Vagina (tissue), 2 donors: Measurements from ENCODE around the gene DSCAML1. TPM values are rescaled to one million over a fixed set of nuclear protein-coding genes. Genes with fewer than 3 reads are reported as not detected.

Source experiments
- DNase-seq, 2 donors: peaks; one replicate each; pipeline ENCODE4 v3.0.0-alpha.2; 2017; ENCODE audit errors: extremely low spot score in 2 of 2
- H3K27ac ChIP-seq: fragments of 200-600 bp; sonication (generic); one replicate; pipeline ENCODE4 v1.5.1; 2019
- H3K27me3 ChIP-seq: fragments of 200-600 bp; sonication (generic); one replicate; pipeline ENCODE4 v1.5.1; 2019
- H3K36me3 ChIP-seq, 2 donors: fragments of 200-600 bp; sonication (generic); one replicate each; pipeline ENCODE4 v1.5.1; 2017 to 2019
- H3K4me1 ChIP-seq: fragments of 200-600 bp; sonication (generic); one replicate; pipeline ENCODE4 v1.5.1; 2019
- H3K4me3 ChIP-seq, 2 donors: fragments of 200-600 bp; sonication (generic); 1 replicate in 1 of 2; 2 replicates in 1 of 2; pipeline ENCODE4 v1.5.1; 2016 to 2019
- H3K9me3 ChIP-seq: fragments of 200-600 bp; sonication (generic); one replicate; pipeline ENCODE4 v1.5.1; 2019
- POLR2A ChIP-seq, 2 donors: fragments of 450-650 bp; IDR thresholded peaks; one replicate each; pipeline ENCODE4 v1.6.1; 2017; ENCODE audit warnings: antibody characterized with exemption in 2 of 2, mild to moderate bottlenecking in 2 of 2, moderate library complexity in 2 of 2
- POLR2AphosphoS5 ChIP-seq, 2 donors: sonication (generic); formaldehyde crosslinking; IDR thresholded peaks; one replicate each; pipeline ENCODE4 v1.9.0; 2017; ENCODE audit warnings: antibody characterized with exemption in 2 of 2, mild to moderate bottlenecking in 2 of 2, low read depth in 1 of 2; ENCODE audit not compliant: insufficient read depth in 1 of 2
- intact Hi-C: fragments of 100-400 bp; cut with DNase I; formaldehyde crosslinking; loops from one replicate; pipeline ENCODE4 v1.15.1; 2023
- total RNA-seq: library from RNA; depleted of rRNA; stranded (reverse); fragments of >200 nt; gene quantifications from one replicate; pipeline ENCODE4 v1.2.3, GENCODE V29; 2016
- TF ChIP-seq, protein P1 (sequence below), 3 experiments: fragments of 450-650 bp in 2 of 3; fragments of 200-600 bp in 1 of 3; sonication (generic) in 1 of 3; IDR thresholded peaks; one replicate each; pipeline ENCODE4 v1.5.1; 2017 to 2019; ENCODE audit warnings: antibody characterized with exemption in 3 of 3, mild to moderate bottlenecking in 2 of 3, moderate library complexity in 2 of 3

DSCAML1 gene
- total RNA-seq, 1 donor from 2014 or later, result 0.25 TPM

DNA sequence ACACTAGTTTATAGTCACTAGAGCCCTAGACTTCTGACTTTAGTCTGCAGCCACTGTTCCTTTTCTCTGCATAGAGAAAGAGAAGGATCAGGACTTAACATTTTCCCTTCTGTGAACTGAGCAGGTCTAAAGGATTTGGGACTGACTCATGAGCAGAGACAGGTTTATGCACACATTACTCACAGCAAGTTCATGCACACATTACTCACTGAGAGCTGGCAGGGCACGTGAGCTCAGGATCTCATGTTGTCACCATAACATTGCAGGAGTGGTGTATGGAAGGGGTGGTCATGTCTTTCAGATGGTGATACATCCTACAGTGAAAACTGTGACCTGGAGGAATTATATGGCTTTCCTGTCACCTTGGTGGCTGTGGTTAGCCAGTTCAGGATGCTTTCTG is 413.0 kb downstream of the DSCAML1 start:
- H3K4me1 ChIP-seq, result no peaks in the 10 kb centered on the region
- intact Hi-C loops, result no loop called here
- H3K36me3 ChIP-seq, result peaks cover 0 to 33% of the 10 kb centered on the region in 2 donors
- TF ChIP-seq, protein P1, sequence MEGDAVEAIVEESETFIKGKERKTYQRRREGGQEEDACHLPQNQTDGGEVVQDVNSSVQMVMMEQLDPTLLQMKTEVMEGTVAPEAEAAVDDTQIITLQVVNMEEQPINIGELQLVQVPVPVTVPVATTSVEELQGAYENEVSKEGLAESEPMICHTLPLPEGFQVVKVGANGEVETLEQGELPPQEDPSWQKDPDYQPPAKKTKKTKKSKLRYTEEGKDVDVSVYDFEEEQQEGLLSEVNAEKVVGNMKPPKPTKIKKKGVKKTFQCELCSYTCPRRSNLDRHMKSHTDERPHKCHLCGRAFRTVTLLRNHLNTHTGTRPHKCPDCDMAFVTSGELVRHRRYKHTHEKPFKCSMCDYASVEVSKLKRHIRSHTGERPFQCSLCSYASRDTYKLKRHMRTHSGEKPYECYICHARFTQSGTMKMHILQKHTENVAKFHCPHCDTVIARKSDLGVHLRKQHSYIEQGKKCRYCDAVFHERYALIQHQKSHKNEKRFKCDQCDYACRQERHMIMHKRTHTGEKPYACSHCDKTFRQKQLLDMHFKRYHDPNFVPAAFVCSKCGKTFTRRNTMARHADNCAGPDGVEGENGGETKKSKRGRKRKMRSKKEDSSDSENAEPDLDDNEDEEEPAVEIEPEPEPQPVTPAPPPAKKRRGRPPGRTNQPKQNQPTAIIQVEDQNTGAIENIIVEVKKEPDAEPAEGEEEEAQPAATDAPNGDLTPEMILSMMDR (IDR thresholded peaks at IDR 0.05), result no peak
- no peak for TF ChIP-seq POLR2A (IDR thresholded peaks at IDR 0.05)
- no peak for TF ChIP-seq POLR2AphosphoS5 (IDR thresholded peaks at IDR 0.05; ENCODE audit: insufficient read depth in 1 of 2, low read depth in 1 of 2)
- no peak for DNase-seq
- H3K27me3 ChIP-seq, result no peaks in the 10 kb centered on the region
- H3K27ac ChIP-seq, result no peak overlapping the region
- no peaks in the 10 kb centered on the region for H3K9me3 ChIP-seq
- no peak overlapping the region for H3K4me3 ChIP-seq

- Histone ChIP-seq H3K4me3 (no peak overlapping the region), H3K27me3 (no peaks in the 10 kb centered on the region), H3K27ac (no peak overlapping the region), H3K36me3 (peaks cover 0 to 32% of the 10 kb centered on the region in 2 donors), H3K4me1 (no peaks in the 10 kb centered on the region), H3K9me3 (no peaks in the 10 kb centered on the region)
- intact Hi-C loops, result no loop called here
- DNase-seq, result no peak
- TF ChIP-seq, protein P1 (IDR thresholded peaks at IDR 0.05), result no peak
- TF ChIP-seq POLR2A (IDR thresholded peaks at IDR 0.05) (no peak), POLR2AphosphoS5 (IDR thresholded peaks at IDR 0.05; ENCODE audit: insufficient read depth in 1 of 2, low read depth in 1 of 2) (no peak)
Observed at GRCh38 chr11:117382746-117383145, 414.3 kb downstream of the DSCAML1 start.

DNA sequence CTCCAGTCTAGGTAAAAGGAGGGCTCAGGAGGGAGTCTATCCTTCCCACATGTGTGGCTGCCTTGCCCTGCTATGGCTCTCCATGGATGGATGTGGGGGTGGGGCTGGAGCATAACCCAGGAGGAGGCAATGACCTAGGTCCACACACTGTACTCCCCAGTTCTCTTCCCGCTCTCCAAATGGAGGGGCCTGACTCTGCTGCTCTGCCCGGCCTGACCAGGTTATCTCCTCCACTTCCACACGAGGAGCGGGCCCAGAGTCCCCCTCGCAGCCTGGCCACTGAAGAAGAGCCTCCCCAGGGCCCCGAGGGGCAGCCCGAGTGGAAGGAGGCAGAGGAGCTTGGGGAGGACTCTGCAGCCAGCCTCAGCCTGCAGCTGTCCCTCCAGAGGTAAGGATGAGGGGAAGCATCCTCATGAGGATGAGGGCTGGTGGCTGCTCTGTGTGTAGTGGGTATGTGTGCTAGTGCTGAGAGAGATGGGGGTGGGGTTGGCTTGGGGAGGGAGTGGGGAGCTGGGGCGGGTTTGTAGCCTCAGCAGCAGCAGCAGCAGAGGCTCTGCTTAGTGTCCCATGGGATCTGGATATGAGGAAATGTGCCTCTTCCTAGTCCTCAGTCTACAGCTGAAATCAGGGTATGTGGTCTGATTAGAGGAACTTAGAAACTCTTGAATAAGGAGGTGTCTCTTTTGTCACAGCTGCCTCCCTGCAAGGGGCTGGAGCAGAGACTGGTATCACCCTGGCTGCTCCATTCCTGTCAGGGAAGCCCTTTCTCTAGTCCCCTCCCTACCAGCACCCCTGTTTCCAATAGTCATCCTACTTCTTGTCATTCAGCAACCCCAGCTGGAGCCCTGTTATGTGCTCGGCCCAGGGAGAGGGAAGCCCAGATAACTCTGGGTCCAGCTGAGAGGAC is 415.3 kb downstream of the DSCAML1 start:
- intact Hi-C loops, result no loop called here
- Histone ChIP-seq H3K27ac (no peak overlapping the region), H3K4me1 (no peaks in the 10 kb centered on the region), H3K9me3 (no peaks in the 10 kb centered on the region), H3K27me3 (no peaks in the 10 kb centered on the region), H3K4me3 (no peak overlapping the region), H3K36me3 (peaks cover 0 to 27% of the 10 kb centered on the region in 2 donors)
- TF ChIP-seq, protein P1 (IDR thresholded peaks at IDR 0.05), result no peak
- TF ChIP-seq POLR2A (IDR thresholded peaks at IDR 0.05) (no peak), POLR2AphosphoS5 (IDR thresholded peaks at IDR 0.05; ENCODE audit: insufficient read depth in 1 of 2, low read depth in 1 of 2) (no peak)
- DNase-seq, result no peak

- Histone ChIP-seq H3K27ac (no peak overlapping the region), H3K36me3 (peaks cover 0 to 30% of the 10 kb centered on the region in 2 donors), H3K27me3 (no peaks in the 10 kb centered on the region), H3K4me1 (no peaks in the 10 kb centered on the region), H3K9me3 (no peaks in the 10 kb centered on the region), H3K4me3 (no peak overlapping the region)
- no peak for DNase-seq
- no peak for TF ChIP-seq POLR2AphosphoS5 (IDR thresholded peaks at IDR 0.05; ENCODE audit: insufficient read depth in 1 of 2, low read depth in 1 of 2)
- intact Hi-C loops, result no loop called here
Observed at GRCh38 chr11:117380676-117381075, 416.3 kb downstream of the DSCAML1 start.

- Histone ChIP-seq H3K4me3 (no peak overlapping the region), H3K36me3 (peaks cover 0 to 44% of the 10 kb centered on the region in 2 donors), H3K9me3 (no peaks in the 10 kb centered on the region), H3K27ac (no peak overlapping the region), H3K27me3 (no peaks in the 10 kb centered on the region), H3K4me1 (no peaks in the 10 kb centered on the region)
- intact Hi-C loops, result no loop called here
- no peak for DNase-seq
- TF ChIP-seq POLR2A (IDR thresholded peaks at IDR 0.05), result no peak
- TF ChIP-seq, protein P1 (IDR thresholded peaks at IDR 0.05), result no peak
- TF ChIP-seq POLR2AphosphoS5 (IDR thresholded peaks at IDR 0.05; ENCODE audit: insufficient read depth in 1 of 2, low read depth in 1 of 2), result no peak
Observed at GRCh38 chr11:117378976-117379865, 417.8 kb downstream of the DSCAML1 start.
